ENCODE measurements around the gene BMP6.

GRCh38 chr6:7900621-7901020 is 174.7 kb downstream of the BMP6 start:
- TF ChIP-seq CTCF (conservative IDR thresholded peaks at IDR 0.05) (no peak), ZFX (IDR thresholded peaks at IDR 0.05) (no peak)

Data from C4-2B (cell line).